ENCODE results near the gene WHRN. TPM values are rescaled to one million over a fixed set of nuclear protein-coding genes. Genes with fewer than 3 reads are reported as not detected.

Gene WHRN
- total and polyA plus RNA-seq, 9 of the 15 experiments (the other 6 are each of a cell fraction or from before 2014, with no cell fraction given), result 0.31 to 14.1 (median 3.0) TPM

GRCh38 chr9:114484215-114484853 is 20.9 kb downstream of the WHRN start:
- peaks cover 0 to 21% of the 10 kb centered on the region in 2 experiments; a peak in 3 of 5 replicates for H3K4me1 ChIP-seq (replicated peaks in 1 of 2; ENCODE audit: control insufficient read depth in 2 of 2, insufficient read depth in 2 of 2, low read length in 2 of 2)
- H3K36me3 ChIP-seq (ENCODE audit: control insufficient read depth, insufficient read depth, low read length), result peaks cover 4% of the 10 kb centered on the region
- H3K27me3 ChIP-seq (ENCODE audit: control insufficient read depth in 2 of 2, insufficient read depth in 2 of 2, low read length in 2 of 2), result no peaks in the 10 kb centered on the region
- H3K79me2 ChIP-seq (ENCODE audit: control insufficient read depth, insufficient read depth, low read length), result peaks cover 18% of the 10 kb centered on the region; the same call in 2 of the 3 replicates
- H3K9ac ChIP-seq (ENCODE audit: insufficient read depth in 1 of 2, low read depth in 2 of 2, low read length in 2 of 2), result peak overlapping the region; percentile 42 to 46; a peak in 1 of 4 replicates
- H3K4me2 ChIP-seq (ENCODE audit: insufficient read depth, low read length), result peak overlapping the region; percentile 72; the same call in 1 of the 2 replicates
- 57% methylated on average over 9 of the region's 9 CpGs for WGBS (ENCODE audit: insufficient coverage, low coverage, missing lambda C conversion rate)
- ChIA-PET POLR2A (interaction anchor here (0.7 to 1.9 kb wide), 4 partner anchors 9 to 1768 kb away, joined by 3 to 7 read pairs (median 5); no protein-coding TSS in a partner anchor), CTCF (ENCODE audit: low intra/inter-chr PET ratio) (interaction anchor here (0.7 kb wide), 1 partner anchor 23 kb away, joined by 3 read pairs; no protein-coding TSS in a partner anchor)
- DNase-seq (ENCODE audit: extremely low read depth in 1 of 4, low spot score in 3 of 4), result no peak
- intact Hi-C loops (cut with micrococcal nuclease), result no loop called here
- in situ Hi-C loops (cut with MboI), result no loop called here
- no peaks in the 10 kb centered on the region for H3K9me1 ChIP-seq (ENCODE audit: control insufficient read depth, insufficient read depth, low read length)
- peak overlapping the region; percentile 59; the same call in 2 of the 3 replicates for H3K27ac ChIP-seq (ENCODE audit: extremely low read depth, low read depth, low read length)
- no TSS peak for BruUV-seq (replicated peaks)
- no peak for ATAC-seq
- no peak for FAIRE-seq
- H3K4me3 ChIP-seq, result no peak overlapping the region
- H4K20me1 ChIP-seq (replicated peaks; ENCODE audit: control insufficient read depth, insufficient read depth, low read length), result peaks cover 4% of the 10 kb centered on the region; the same call in 1 of the 2 replicates
- peak overlapping the region; percentile 68 for H2AFZ ChIP-seq (ENCODE audit: low read depth, low read length)
- H3K9me3 ChIP-seq (replicated peaks; ENCODE audit: control insufficient read depth, insufficient read depth, low read depth, low read length), result no peaks in the 10 kb centered on the region
- no peak for TF ChIP-seq RBM14 (IDR thresholded peaks at IDR 0.05; ENCODE audit: borderline replicate concordance, insufficient read depth, low read depth, low read length)
- no peak for TF ChIP-seq MLX (CRISPR knock-in tag; conservative IDR thresholded peaks at IDR 0.05)
- TF ChIP-seq BCL6 (CRISPR knock-in tag; IDR thresholded peaks at IDR 0.05), result no peak
- TF ChIP-seq RCOR1 (IDR thresholded peaks at IDR 0.05; ENCODE audit: borderline replicate concordance in 1 of 2, low read depth in 2 of 2, low read length in 2 of 2), result peak in 1 of 2 experiments; percentile 13; a peak in 1 of 4 replicates
- TF ChIP-seq POLR2AphosphoS2 (IDR thresholded peaks at IDR 0.05; ENCODE audit: low read length), result no peak
- no peak for TF ChIP-seq LCOR (CRISPR knock-in tag; IDR thresholded peaks at IDR 0.05)
- TF ChIP-seq CHD7 (IDR thresholded peaks at IDR 0.05; ENCODE audit: low read depth, low read length), result no peak
- TF ChIP-seq NFIC (IDR thresholded peaks at IDR 0.05), result no peak
- TF ChIP-seq PCBP1 (IDR thresholded peaks at IDR 0.05; ENCODE audit: low read depth, low read length, poor library complexity, severe bottlenecking), result no peak

Measured in K562 (cell line).